Kidney capillary endothelial cell (primary cell): ENCODE results near the gene NTHL1.
A peak's percentile ranks its signal among the peaks of the same experiment; 100 is the strongest.

Experiments
- DNase-seq: peaks from one replicate; pipeline ENCODE4 v3.0.0-alpha.2; 2018; ENCODE audit warnings: low spot score

Gene NTHL1

DNA sequence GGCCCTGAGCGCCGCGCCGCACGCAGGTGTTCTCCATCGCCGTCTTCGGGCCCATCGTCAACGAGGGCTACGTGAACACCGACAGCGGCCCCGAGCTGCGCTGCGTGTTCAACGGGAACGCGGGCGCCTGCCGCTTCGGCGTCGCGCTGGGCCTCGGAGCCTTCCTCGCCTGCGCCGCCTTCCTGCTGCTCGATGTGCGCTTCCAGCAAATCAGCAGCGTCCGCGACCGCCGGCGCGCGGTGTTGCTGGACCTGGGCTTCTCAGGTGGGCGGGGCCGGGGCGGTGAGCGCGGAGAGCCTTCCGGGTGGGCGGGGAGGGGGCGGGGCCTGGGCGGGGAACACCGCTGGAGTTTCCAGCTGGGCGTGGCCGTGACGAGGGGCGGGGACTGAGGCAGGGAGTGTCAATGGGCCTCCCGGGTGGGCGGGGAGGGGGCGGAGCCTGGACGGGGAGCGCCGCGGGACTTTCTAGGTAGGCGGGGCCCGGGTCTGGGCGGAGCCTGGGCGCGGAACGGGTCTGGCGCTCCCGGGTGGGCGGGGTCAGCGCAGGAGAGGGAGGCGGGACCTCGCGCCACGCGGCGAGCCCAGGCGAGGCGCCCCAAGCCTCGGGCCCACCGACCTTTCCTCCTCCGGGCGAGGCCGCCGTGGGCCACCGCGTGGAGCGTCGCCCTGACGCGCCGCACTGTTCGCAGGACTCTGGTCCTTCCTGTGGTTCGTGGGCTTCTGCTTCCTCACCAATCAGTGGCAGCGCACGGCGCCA lies 55.5 kb downstream of the NTHL1 start:
- peak; percentile 87 for DNase-seq

GRCh38 chr16:1991588-1991947 lies 56.1 kb downstream of the NTHL1 start:
- no peak for DNase-seq

GRCh38 chr16:1991135-1991551 lies 56.5 kb downstream of the NTHL1 start:
- no peak for DNase-seq

DNA sequence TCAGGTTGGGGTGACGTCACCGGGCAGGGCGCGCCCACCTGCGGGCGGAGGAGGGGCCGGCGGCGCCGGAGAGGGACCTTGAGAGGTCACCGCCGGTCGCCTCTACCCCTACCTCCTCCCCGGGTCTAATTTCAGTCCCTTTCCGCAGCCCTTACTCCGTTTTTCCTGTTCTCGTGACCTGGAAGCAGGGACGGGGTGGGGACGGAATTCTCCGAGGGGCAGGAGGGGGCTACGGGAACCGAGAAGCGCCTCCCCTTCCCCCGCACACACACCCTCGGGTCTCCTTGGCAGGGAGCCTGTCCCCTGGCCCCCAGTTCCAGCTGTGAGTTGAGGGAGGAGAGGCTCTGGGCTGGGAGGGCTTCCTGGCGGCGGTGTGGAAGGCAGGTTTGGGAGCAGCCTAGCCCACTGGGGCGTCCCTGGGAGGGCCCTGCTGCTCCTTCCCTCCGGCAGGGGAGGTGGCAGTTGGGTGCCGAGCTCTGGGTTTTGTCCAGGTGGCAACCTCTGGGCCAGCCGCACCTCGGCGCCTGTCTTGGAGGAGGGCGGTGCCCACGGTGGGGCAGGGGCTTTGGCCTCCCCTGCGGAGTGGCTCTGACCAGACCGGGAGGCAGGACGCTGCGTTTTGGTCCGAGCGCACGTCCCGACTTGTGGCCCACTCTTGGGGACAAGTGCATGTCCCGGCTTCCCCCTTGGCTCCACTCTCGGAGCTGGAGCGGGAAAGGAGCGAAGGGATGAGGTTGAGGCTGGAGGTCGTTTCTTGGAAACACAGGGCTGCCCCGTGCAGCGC lies 57.1 kb downstream of the NTHL1 start:
- DNase-seq: no peak

- DNase-seq: no peak
Measured at GRCh38 chr16:1990101-1990350, 57.6 kb downstream of the NTHL1 start.
